NCI-H748 treated with DMSO at 0.1 percent for 48 hours (cell line): ENCODE data around the gene MUC15.
A peak's percentile ranks its signal among the peaks of the same experiment; 100 is the strongest.

Experiments
- DNase-seq: peaks from one replicate; lab custom pipeline; 2025; lab: John Stamatoyannopoulos, UW

The MUC15 gene

GRCh38 chr11:26573896-26574295 is 1.8 kb upstream of the MUC15 start:
- peak; percentile 90 for DNase-seq

DNA sequence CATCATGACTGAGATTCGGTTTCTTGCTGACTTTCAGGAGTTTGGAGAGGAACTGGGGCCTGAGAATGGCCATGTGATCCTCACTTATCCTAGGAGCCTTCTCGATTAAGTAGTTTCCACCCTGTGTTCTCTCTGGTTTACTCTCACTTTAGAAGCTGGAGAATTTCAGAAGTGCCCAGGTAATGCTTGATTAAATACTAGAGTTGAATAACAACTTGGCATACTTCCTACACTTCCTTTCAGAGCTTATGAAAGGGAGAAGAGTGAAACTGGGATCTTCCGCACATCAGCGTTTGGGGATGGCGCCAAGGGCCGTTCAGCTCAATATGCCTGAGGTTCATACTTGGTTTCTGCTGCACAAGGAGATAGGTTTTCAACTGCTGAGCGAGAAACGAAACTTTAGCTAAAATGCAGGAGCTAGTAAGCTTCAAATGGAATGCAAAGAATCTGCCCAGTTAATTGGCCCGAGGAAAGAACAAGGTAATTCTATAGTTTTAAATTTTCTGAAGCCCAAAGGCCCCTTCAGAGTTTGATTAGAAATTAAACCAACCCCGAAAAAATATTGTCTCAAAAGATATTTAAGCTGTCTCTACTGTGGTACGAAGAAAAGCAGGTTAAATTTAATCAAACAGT is 823 bp upstream of the MUC15 start:
- DNase-seq, result no peak

- DNase-seq, result no peak
Measured at GRCh38 chr11:26569646-26570045, 2.4 kb downstream of the MUC15 start.

- no peak for DNase-seq
Measured at GRCh38 chr11:26558190-26558589, 13.9 kb downstream of the MUC15 start.

DNA sequence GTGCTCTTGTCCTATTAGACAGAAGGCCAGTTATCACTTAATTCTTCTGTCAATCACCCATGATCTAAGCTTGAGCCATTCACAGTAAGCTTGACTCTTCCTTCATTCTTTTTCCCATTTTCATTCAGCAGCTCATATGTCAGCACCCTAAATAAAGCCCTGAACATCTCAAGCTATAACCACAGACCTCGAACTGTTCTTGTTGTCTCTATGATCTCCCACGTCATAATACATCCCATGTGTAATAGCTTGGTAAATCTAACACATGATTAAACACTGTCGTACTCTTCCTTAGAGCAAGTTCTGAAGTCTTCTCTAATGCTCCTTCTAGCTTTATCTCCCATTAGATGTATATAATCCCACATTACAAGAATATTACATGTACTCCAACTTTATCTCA is 14.4 kb downstream of the MUC15 start:
- DNase-seq, result no peak

DNA sequence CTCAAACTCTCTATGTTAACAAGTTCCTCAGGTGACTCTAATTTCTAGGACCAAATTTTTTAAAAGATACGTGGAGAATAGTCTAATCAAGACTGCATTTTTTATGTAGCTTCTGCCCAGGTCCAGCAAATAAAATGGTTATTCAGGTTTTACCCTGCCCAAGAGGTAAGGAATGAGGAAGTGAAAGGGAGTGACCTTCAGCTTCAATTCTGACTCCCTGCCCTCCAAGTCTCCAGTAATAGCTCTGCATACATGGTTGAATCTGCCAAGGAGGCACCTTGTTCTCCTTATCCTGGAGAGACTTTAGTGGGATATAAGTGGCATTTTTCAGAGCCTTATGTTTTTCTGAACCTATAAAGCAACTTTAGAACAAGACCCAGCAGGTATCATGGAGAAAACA is 15.5 kb downstream of the MUC15 start:
- DNase-seq, result no peak

DNA sequence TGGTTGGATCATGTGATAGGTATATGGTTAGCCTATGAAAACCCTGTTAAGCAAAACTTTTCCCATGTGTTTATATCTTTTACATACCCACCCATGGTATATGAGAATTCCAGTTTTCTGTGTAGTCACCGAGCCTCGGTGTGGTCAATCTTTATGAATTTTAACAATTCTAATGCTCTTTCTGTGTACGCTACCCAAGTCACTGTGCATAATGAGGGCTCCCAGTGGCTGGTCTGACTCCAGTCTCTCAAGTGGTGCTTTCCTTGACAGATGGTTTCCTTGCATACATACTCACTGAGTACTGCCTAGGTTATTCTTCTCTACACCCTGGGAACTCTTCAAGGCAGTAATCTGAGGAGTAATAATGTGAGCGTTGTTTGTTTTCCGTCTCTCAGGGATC is 17.6 kb downstream of the MUC15 start:
- no peak for DNase-seq

GRCh38 chr11:26553182-26553581 is 18.9 kb downstream of the MUC15 start:
- DNase-seq, result no peak

DNA sequence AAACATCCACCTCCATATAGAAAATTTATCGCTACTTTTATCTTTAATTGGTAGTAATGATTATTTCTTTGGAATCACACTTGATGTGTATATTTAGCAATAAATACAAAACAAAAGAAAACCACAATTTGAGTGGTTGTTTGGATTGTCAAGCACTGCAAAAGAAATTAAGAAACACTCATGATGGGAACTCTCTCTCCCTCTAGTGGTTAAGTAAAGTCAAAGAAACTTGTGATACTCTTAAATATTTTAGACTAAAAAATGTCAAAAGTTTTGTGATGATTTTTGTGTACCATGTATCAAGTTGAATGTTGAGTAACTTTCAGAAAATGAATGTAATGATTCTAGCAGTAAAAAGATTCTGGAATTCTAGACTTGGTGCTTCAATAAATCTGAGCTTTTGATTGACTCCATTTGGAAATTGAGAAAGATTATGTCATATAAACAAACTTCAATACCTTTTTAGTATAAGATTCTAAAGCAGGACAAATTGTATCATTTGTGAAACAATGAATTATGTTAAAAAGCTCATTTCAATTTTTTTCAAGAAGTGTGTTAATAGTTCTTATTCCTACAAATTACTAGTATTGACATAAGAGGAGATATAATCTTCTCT is 20.8 kb downstream of the MUC15 start:
- no peak for DNase-seq

DNA sequence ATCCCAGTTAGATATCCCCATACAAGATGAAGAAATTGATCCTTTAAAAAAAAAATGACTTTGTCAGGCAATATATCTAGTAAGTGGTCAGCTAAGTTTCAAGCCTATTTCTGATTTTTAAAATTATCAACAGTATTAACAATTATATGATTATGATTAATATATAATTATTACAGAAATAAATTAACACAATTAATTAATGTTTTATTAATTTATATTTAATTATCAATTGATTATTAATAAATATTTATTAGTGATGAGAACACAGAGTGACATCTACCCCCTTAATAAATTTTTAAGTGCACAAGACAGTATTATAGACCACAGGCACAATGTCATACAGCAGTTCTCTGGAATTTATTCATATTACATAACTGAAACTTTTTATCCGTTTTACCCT is 22.0 kb downstream of the MUC15 start:
- no peak for DNase-seq

DNA sequence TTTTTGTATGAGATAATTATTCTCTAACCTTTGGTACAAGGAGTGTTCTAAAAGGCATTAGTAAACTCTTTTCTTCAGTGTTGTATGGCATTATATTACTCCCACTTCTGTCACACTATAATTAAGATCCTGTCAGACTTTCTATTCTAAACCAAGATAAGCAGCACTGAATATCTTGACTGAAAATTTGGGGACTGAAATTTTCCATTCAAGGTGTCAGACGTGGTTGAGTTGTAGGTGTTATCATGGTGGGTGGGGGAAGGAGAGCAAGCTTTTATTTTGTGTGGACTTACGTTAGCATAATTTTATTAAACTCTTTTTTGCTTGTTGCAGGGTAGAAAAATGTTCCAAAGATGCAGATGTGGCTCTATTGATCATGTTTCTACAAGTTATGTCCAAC is 22.9 kb downstream of the MUC15 start:
- DNase-seq, result no peak

GRCh38 chr11:26541870-26542269 is 30.2 kb downstream of the MUC15 start:
- no peak for DNase-seq

GRCh38 chr11:26539517-26539916 is 32.5 kb downstream of the MUC15 start:
- DNase-seq, result no peak

- DNase-seq, result no peak
Measured at GRCh38 chr11:26537341-26537740, 34.7 kb downstream of the MUC15 start.

- no peak for DNase-seq
Measured at GRCh38 chr11:26527685-26528084, 44.4 kb downstream of the MUC15 start.

- DNase-seq, result peak; percentile 76
Measured at GRCh38 chr11:26522912-26523610, 49.0 kb downstream of the MUC15 start.

- DNase-seq, result no peak
Measured at GRCh38 chr11:26519469-26519868, 52.6 kb downstream of the MUC15 start.

DNA sequence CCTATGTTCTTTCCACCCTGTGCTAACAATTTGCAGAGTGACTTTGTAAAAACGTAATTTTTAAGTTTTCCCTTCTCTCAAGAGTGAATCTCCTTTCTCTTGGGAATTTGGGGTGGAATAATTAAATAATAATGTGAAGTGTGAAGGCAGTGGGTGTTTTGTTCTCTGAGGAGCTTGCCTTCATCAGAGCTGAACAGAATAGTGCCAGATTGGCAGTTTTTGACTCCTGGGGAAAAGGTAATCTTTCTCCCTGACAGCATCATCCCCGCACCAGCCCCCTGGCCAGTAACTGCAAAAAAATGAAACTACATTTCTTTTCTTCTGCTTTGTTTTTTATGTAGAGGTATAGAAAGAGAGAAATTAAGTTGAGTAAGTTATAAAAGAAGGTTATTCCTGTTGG is 59.9 kb downstream of the MUC15 start:
- no peak for DNase-seq

GRCh38 chr11:26510756-26511155 is 61.3 kb downstream of the MUC15 start:
- no peak for DNase-seq

DNA sequence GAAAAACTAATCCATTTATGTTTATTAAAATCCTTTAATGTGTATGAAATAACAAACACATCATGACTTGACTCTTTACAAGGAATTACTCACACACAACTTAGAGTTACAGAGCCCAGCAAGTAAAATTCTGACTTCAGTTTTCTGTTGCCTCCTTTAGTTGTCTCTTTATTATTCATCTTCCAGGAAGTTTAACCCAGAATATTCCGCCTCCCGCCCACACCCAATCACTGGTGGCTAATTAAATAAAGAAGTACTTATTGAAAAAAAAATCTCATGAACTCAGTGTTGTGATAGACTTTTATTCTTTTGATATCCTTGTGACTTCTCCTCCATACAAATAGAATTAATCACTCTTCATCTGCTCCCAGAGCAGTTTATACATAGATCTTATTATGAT is 61.9 kb downstream of the MUC15 start:
- no peak for DNase-seq
